GM18526 (cell line): ENCODE measurements around the gene ZBTB42.

Experiments used
- POLR2A ChIP-seq: IDR thresholded peaks from 3 replicates; pipeline ENCODE4 v1.6.1; 2011; ENCODE audit not compliant: insufficient read length; ENCODE audit errors: extremely low read depth

ZBTB42 gene

GRCh38 chr14:104786091-104786586 is 14.8 kb upstream of the ZBTB42 start:
- no peak for TF ChIP-seq POLR2A

- TF ChIP-seq POLR2A, result no peak
Measured at GRCh38 chr14:104786726-104787675, 13.9 kb upstream of the ZBTB42 start.

GRCh38 chr14:104787736-104788135 is 13.2 kb upstream of the ZBTB42 start:
- TF ChIP-seq POLR2A, result no peak

GRCh38 chr14:104788161-104788818 is 12.6 kb upstream of the ZBTB42 start:
- TF ChIP-seq POLR2A, result no peak

- TF ChIP-seq POLR2A, result no peak
Measured at GRCh38 chr14:104788873-104789663, 11.8 kb upstream of the ZBTB42 start.

GRCh38 chr14:104789752-104790743 is 10.9 kb upstream of the ZBTB42 start:
- TF ChIP-seq POLR2A, result no peak

- TF ChIP-seq POLR2A, result no peak
Measured at GRCh38 chr14:104791425-104791824, 9.5 kb upstream of the ZBTB42 start.

- no peak for TF ChIP-seq POLR2A
Measured at GRCh38 chr14:104792101-104792884, 8.6 kb upstream of the ZBTB42 start.

- no peak for TF ChIP-seq POLR2A
Measured at GRCh38 chr14:104792945-104793702, 7.8 kb upstream of the ZBTB42 start.

- TF ChIP-seq POLR2A, result no peak
Measured at GRCh38 chr14:104793703-104793959, 7.3 kb upstream of the ZBTB42 start.

GRCh38 chr14:104794099-104794498 is 6.8 kb upstream of the ZBTB42 start:
- no peak for TF ChIP-seq POLR2A

- no peak for TF ChIP-seq POLR2A
Measured at GRCh38 chr14:104794631-104794992, 6.3 kb upstream of the ZBTB42 start.

GRCh38 chr14:104794993-104795780 is 5.7 kb upstream of the ZBTB42 start, which contains the start of gene AKT1:
AKT1 (minus strand) TSS chr14:104795748; CDS start chr14:104792643, 3,105 bp downstream.
- no peak for TF ChIP-seq POLR2A
